ENCODE measurements around the gene C1QTNF1.

GRCh38 chr17:79070266-79070880 lies 46.4 kb downstream of the C1QTNF1 start:
- TF ChIP-seq BACH2 (CRISPR knock-in tag; IDR thresholded peaks at IDR 0.05; ENCODE audit: borderline replicate concordance): no peak
- TF ChIP-seq CSDC2 (CRISPR knock-in tag; IDR thresholded peaks at IDR 0.05): no peak
- no peak for TF ChIP-seq ZFP3 (CRISPR knock-in tag; IDR thresholded peaks at IDR 0.05)
- TF ChIP-seq ZC3H10 (CRISPR knock-in tag; IDR thresholded peaks at IDR 0.05): no peak
- TF ChIP-seq RARB (CRISPR knock-in tag; IDR thresholded peaks at IDR 0.05): no peak
- TF ChIP-seq ZFP30 (CRISPR knock-in tag; IDR thresholded peaks at IDR 0.05): no peak

All from SK-N-SH treated with all-trans-retinoic acid at 6 μM for 48 hours (cell line).